ENCODE data around the gene KRT14. TPM values are rescaled to one million over a fixed set of nuclear protein-coding genes. Genes with fewer than 3 reads are reported as not detected.

The KRT14 gene
- total RNA-seq, 4 donors from 2014 or later = 115 to 7,717 (median 1,579) TPM

- Histone ChIP-seq H3K4me1 (peaks cover 12 to 47% (median 13%) of the 10 kb centered on the region in 3 donors), H3K9me3 (no peaks in the 10 kb centered on the region), H3K27ac (no peak overlapping the region), H3K4me3 (no peak overlapping the region), H3K27me3 (peaks cover 0 to under 1% (median 0%) of the 10 kb centered on the region in 4 donors), H3K36me3 (no peaks in the 10 kb centered on the region)
- no peak for DNase-seq
- no peak for TF ChIP-seq CTCF (IDR thresholded peaks at IDR 0.05)
- no peak for TF ChIP-seq POLR2A (IDR thresholded peaks at IDR 0.05)
- 51 to 55% methylated on average over 9 of the region's 9 CpGs for WGBS, 2 donors
- intact Hi-C loops (cut with DNase I) = no loop called here
These were observed 48.7 kb downstream of the KRT14 start for GRCh38 chr17:41537990-41538389.

GRCh38 chr17:41537614-41537954 lies 49.1 kb downstream of the KRT14 start:
- Histone ChIP-seq H3K4me3 (no peak overlapping the region), H3K4me1 (peaks cover 12 to 51% (median 13%) of the 10 kb centered on the region in 3 donors), H3K27me3 (peaks cover 0 to 4% (median 0%) of the 10 kb centered on the region in 4 donors), H3K27ac (no peak overlapping the region), H3K36me3 (no peaks in the 10 kb centered on the region), H3K9me3 (no peaks in the 10 kb centered on the region)
- no peak for DNase-seq
- intact Hi-C loops (cut with DNase I) = no loop called here
- WGBS, 2 donors = 60 to 91% methylated on average over 5 to 7 of the region's 7 CpGs
- TF ChIP-seq POLR2A (IDR thresholded peaks at IDR 0.05) (no peak), CTCF (IDR thresholded peaks at IDR 0.05) (no peak)

- H3K4me3 ChIP-seq = no peak overlapping the region
- DNase-seq = no peak
- intact Hi-C loops (cut with DNase I) = no loop called here
- peaks cover 0 to 10% (median 0%) of the 10 kb centered on the region in 4 donors for H3K27me3 ChIP-seq
- no peaks in the 10 kb centered on the region for H3K36me3 ChIP-seq
- H3K9me3 ChIP-seq = no peaks in the 10 kb centered on the region
- H3K4me1 ChIP-seq = peaks cover 12 to 55% (median 13%) of the 10 kb centered on the region in 3 donors
- H3K27ac ChIP-seq = no peak overlapping the region
- TF ChIP-seq CTCF (IDR thresholded peaks at IDR 0.05) = no peak
- TF ChIP-seq POLR2A (IDR thresholded peaks at IDR 0.05) = no peak
- WGBS, 2 donors = 78 to 87% methylated on average over 6 to 7 of the region's 7 CpGs
These were observed 49.7 kb downstream of the KRT14 start for GRCh38 chr17:41536741-41537613.

GRCh38 chr17:41535764-41536481 lies 50.8 kb downstream of the KRT14 start:
- DNase-seq = no peak
- 65 to 69% methylated on average over 3 to 10 of the region's 15 CpGs for WGBS, 2 donors
- H3K4me3 ChIP-seq = no peak overlapping the region

More at GRCh38 chr17:41535764-41536481, 50.8 kb downstream of the KRT14 start:
- TF ChIP-seq CTCF (IDR thresholded peaks at IDR 0.05) (no peak), POLR2A (IDR thresholded peaks at IDR 0.05) (no peak)
- H3K4me1 ChIP-seq = peaks cover 12 to 51% (median 13%) of the 10 kb centered on the region in 3 donors
- H3K36me3 ChIP-seq = no peaks in the 10 kb centered on the region
- no peak overlapping the region for H3K27ac ChIP-seq
- peaks cover 0 to 19% (median 0%) of the 10 kb centered on the region in 4 donors for H3K27me3 ChIP-seq
- intact Hi-C loops (cut with DNase I) = no loop called here
- no peaks in the 10 kb centered on the region for H3K9me3 ChIP-seq

Data from esophagus squamous epithelium (tissue), 5 donors.